Liver (tissue), 9 donors: ENCODE data around the gene PEAK1. TPM values are rescaled to one million over a fixed set of nuclear protein-coding genes. Genes with fewer than 3 reads are reported as not detected.

Source experiments
- DNase-seq: peaks from one replicate; pipeline ENCODE4 v3.0.0-alpha.2; 2017; ENCODE audit warnings: low spot score
- H3K27ac ChIP-seq, 2 donors: one replicate each; pipeline ENCODE4 v1.7.0; 2013; ENCODE audit warnings: inconsistent platforms in 2 of 2, low read length in 2 of 2, control low read depth in 1 of 2, low read depth in 1 of 2, mild to moderate bottlenecking in 1 of 2
- H3K27me3 ChIP-seq, 4 donors: one replicate each; pipeline versions ENCODE4 v1.6.1 to v1.7.0; 2013; ENCODE audit warnings: low read length in 3 of 4, inconsistent platforms in 1 of 4, mild to moderate bottlenecking in 1 of 4, moderate library complexity in 1 of 4; ENCODE audit not compliant: control insufficient read depth in 4 of 4, insufficient read depth in 4 of 4
- H3K36me3 ChIP-seq, 4 donors: one replicate each; pipeline versions ENCODE4 v1.6.1 to v1.7.0; 2013; ENCODE audit warnings: low read length in 3 of 4, mild to moderate bottlenecking in 3 of 4, low read depth in 1 of 4, moderate library complexity in 1 of 4; ENCODE audit not compliant: control insufficient read depth in 4 of 4, insufficient read depth in 3 of 4
- H3K4me1 ChIP-seq, 4 donors: one replicate each; pipeline versions ENCODE4 v1.6.1 to v1.7.0; 2013; ENCODE audit warnings: low read length in 3 of 4, mild to moderate bottlenecking in 3 of 4, moderate library complexity in 1 of 4; ENCODE audit not compliant: control insufficient read depth in 4 of 4, insufficient read depth in 4 of 4
- H3K4me3 ChIP-seq, 3 donors: one replicate each; pipeline versions ENCODE4 v1.6.1 to v1.7.0; 2013; ENCODE audit warnings: low read length in 3 of 3, control low read depth in 1 of 3, low read depth in 1 of 3, mild to moderate bottlenecking in 1 of 3
- H3K9ac ChIP-seq, 2 donors: one replicate each; pipeline ENCODE4 v1.7.0; 2013; ENCODE audit warnings: low read length in 2 of 2, mild to moderate bottlenecking in 2 of 2, moderate library complexity in 2 of 2, control low read depth in 1 of 2, low read depth in 1 of 2
- H3K9me3 ChIP-seq, 4 donors: one replicate each; pipeline versions ENCODE4 v1.6.1 to v1.7.0; 2013; ENCODE audit warnings: low read length in 3 of 4; ENCODE audit not compliant: control insufficient read depth in 4 of 4
- ATF3 ChIP-seq: IDR thresholded peaks from 2 replicates; pipeline ENCODE4 v1.6.1; 2016; ENCODE audit warnings: antibody characterized with exemption
- CTCF ChIP-seq: fragments of 150-350 bp; IDR thresholded peaks from 2 replicates; pipeline ENCODE4 v1.5.1; 2017; ENCODE audit warnings: improper control_type of control experiment, low read depth, low read length; ENCODE audit not compliant: missing input control
- EGR1 ChIP-seq, 2 donors: IDR thresholded peaks; 2 replicates each; pipeline ENCODE4 v1.6.1; 2016 to 2018; ENCODE audit warnings: antibody characterized with exemption in 2 of 2, low read depth in 2 of 2
- FOXA1 ChIP-seq: IDR thresholded peaks from 2 replicates; pipeline ENCODE4 v1.6.1; 2016; ENCODE audit warnings: antibody characterized with exemption
- FOXA2 ChIP-seq: IDR thresholded peaks from 2 replicates; pipeline ENCODE4 v1.6.1; 2016; ENCODE audit warnings: antibody characterized with exemption
- GABPA ChIP-seq, 2 donors: IDR thresholded peaks in 1 of 2; conservative IDR thresholded peaks in 1 of 2; 2 replicates each; pipeline ENCODE4 v1.6.1; 2016; ENCODE audit warnings: antibody characterized with exemption in 2 of 2, mild to moderate bottlenecking in 1 of 2, moderate library complexity in 1 of 2
- HNF4A ChIP-seq, 2 donors: conservative IDR thresholded peaks; 2 replicates each; pipeline ENCODE4 v1.6.1; 2016; ENCODE audit warnings: antibody characterized with exemption in 2 of 2, mild to moderate bottlenecking in 2 of 2
- HNF4G ChIP-seq: IDR thresholded peaks from 2 replicates; pipeline ENCODE4 v1.6.1; 2016; ENCODE audit warnings: antibody characterized with exemption
- JUND ChIP-seq, 2 donors: IDR thresholded peaks; 2 replicates each; pipeline ENCODE4 v1.6.1; 2016; ENCODE audit warnings: antibody characterized with exemption in 2 of 2
- MAX ChIP-seq: IDR thresholded peaks from 2 replicates; pipeline ENCODE4 v1.6.1; 2016; ENCODE audit warnings: antibody characterized with exemption
- NR2F2 ChIP-seq: IDR thresholded peaks from 2 replicates; pipeline ENCODE4 v1.6.1; 2016; ENCODE audit warnings: antibody characterized with exemption
- RAD21 ChIP-seq, 2 donors: IDR thresholded peaks; 2 replicates each; pipeline ENCODE4 v1.6.1; 2016; ENCODE audit warnings: antibody characterized with exemption in 2 of 2, mild to moderate bottlenecking in 2 of 2
- REST ChIP-seq: IDR thresholded peaks from 2 replicates; pipeline ENCODE4 v1.6.1; 2016; ENCODE audit warnings: antibody characterized with exemption, mild to moderate bottlenecking
- RXRA ChIP-seq, 2 donors: IDR thresholded peaks; 2 replicates each; pipeline ENCODE4 v1.6.1; 2017 to 2018; ENCODE audit warnings: antibody characterized with exemption in 2 of 2, mild to moderate bottlenecking in 1 of 2
- SP1 ChIP-seq: IDR thresholded peaks from 2 replicates; pipeline ENCODE4 v1.6.1; 2018; ENCODE audit warnings: antibody characterized with exemption, mild to moderate bottlenecking
- TAF1 ChIP-seq: conservative IDR thresholded peaks from 2 replicates; pipeline ENCODE4 v1.6.1; 2016; ENCODE audit warnings: antibody characterized with exemption, mild to moderate bottlenecking
- YY1 ChIP-seq: IDR thresholded peaks from 2 replicates; pipeline ENCODE4 v1.6.1; 2016; ENCODE audit warnings: antibody characterized with exemption, mild to moderate bottlenecking
- ZBTB33 ChIP-seq: IDR thresholded peaks from 2 replicates; pipeline ENCODE4 v1.6.1; 2016; ENCODE audit warnings: antibody characterized with exemption
- WGBS: extraction: QIAGEN DNeasy Blood & Tissue Kit; methylation state at CpG from one replicate; pipeline ENCODE4 v1.1.7; 2013; 5-methylcytosine and 5-hydroxymethylcytosine counted together
- polyA plus RNA-seq, 2 donors: library from polyadenylated mRNA; stranded (reverse) in 1 of 2; unstranded in 1 of 2; fragments of 200-250 nt in 1 of 2; fragments of >200 nt in 1 of 2; fragmentation: Nextera tagmentation in 1 of 2; extraction: Ambion mirVana in 1 of 2; gene quantifications; one replicate each; pipeline versions ENCODE4 v1.2.1 to v1.2.3, GENCODE V29; 2013 to 2015
- total RNA-seq, 2 donors: library from RNA; depleted of rRNA; stranded (reverse); fragments of >200 nt; gene quantifications; one replicate each; pipeline ENCODE4 v1.2.3, GENCODE V29; 2014
- donor health status: healthy.
- donor health status: healthy.
- donor health status: healthy.
- donor health status: healthy.
- donor health status: healthy.

PEAK1 gene
- total and polyA plus RNA-seq, 4 donors, result 1.8 to 14.9 (median 5.8) TPM

GRCh38 chr15:77235566-77235965 lies 184.3 kb downstream of the PEAK1 start:
- H3K27me3 ChIP-seq, result no peaks in the 10 kb centered on the region
- no peak overlapping the region for H3K27ac ChIP-seq
- TF ChIP-seq EGR1 (IDR thresholded peaks at IDR 0.05; ENCODE audit: low read depth in 2 of 2) (no peak), HNF4A (conservative IDR thresholded peaks at IDR 0.05) (no peak), REST (no peak), GABPA (IDR thresholded peaks at IDR 0.05 in 1 of 2, conservative IDR thresholded peaks at IDR 0.05 in 1 of 2) (no peak), SP1 (no peak), ZBTB33 (no peak), ATF3 (no peak), FOXA2 (no peak), YY1 (no peak), TAF1 (no peak), FOXA1 (no peak), NR2F2 (no peak), RAD21 (IDR thresholded peaks at IDR 0.05) (no peak), RXRA (IDR thresholded peaks at IDR 0.05) (no peak), HNF4G (no peak), JUND (IDR thresholded peaks at IDR 0.05) (no peak), CTCF (no peak), MAX (no peak)
- no peaks in the 10 kb centered on the region for H3K9me3 ChIP-seq
- DNase-seq, result no peak
- H3K9ac ChIP-seq, result no peak overlapping the region
- no peaks in the 10 kb centered on the region for H3K4me1 ChIP-seq
- no peak overlapping the region for H3K4me3 ChIP-seq
- no peaks in the 10 kb centered on the region for H3K36me3 ChIP-seq
- WGBS, result 97% methylated on average over 2 of the region's 2 CpGs
